GM13976 (cell line): ENCODE data around the gene DSCAML1.
A peak's percentile ranks its signal among the peaks of the same experiment; 100 is the strongest.

Experiments used
- DNase-seq: peaks from one replicate; pipeline ENCODE4 v3.0.0; 2012; ENCODE audit warnings: low spot score
- CTCF ChIP-seq: IDR thresholded peaks from 2 replicates; pipeline ENCODE4 v1.5.1; 2012; ENCODE audit warnings: borderline replicate concordance, mild to moderate bottlenecking; ENCODE audit not compliant: insufficient read depth; ENCODE audit errors: extremely low read depth, missing control alignments, control extremely low read depth
- in situ Hi-C: fragments of 300-500 bp; cut with MboI; formaldehyde crosslinking; loops from one replicate; pipeline ENCODE4 v1.12.0; 2022; ENCODE audit warnings: low sequenced_read_pairs, mixed read lengths, inconsistent platforms; ENCODE audit not compliant: unreplicated experiment

The DSCAML1 gene

DNA sequence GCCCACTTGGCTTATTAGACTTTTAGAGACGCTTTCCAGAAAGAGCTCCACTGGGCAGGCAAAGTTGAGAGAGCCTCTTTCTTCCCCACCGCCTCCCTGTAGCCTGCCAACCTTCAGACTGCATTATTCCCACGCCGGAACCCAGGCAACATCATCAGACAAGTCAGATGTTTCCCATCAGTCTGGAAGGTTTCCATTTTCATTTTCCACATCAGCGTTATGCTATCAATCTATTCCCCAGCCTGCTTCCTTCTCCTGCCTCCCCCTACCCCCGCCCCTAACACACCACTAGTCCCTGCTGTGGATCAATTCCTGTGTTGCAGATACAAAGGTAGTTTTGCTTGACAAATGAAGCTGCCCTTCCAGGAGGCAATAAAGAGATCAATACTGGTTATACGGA lies 184.8 kb downstream of the DSCAML1 start:
- no peak for DNase-seq
- in situ Hi-C loops = no loop called here
- no peak for TF ChIP-seq CTCF

DNA sequence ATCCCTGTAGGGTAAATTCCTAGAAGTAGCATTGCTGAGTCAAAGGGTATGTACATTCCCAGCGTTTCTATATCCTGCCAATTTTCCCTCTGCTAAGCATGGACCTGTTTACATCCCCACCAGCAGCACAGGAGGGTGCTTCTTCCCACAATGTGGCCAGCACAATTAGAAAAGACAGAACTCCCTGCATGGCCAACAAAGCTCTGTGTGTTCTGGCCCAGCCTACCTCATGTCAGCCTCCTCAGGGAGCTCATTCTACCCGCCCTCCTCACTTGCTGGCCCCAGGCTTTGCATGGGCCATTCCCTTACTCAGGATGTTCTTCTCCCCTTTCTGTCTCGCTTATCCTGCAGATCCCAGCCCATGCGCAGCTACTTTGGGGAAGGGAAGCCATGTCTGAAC lies 186.1 kb downstream of the DSCAML1 start:
- no peak for DNase-seq
- TF ChIP-seq CTCF = no peak

GRCh38 chr11:117610045-117610444 lies 187.0 kb downstream of the DSCAML1 start:
- peak; percentile 44 for DNase-seq
- TF ChIP-seq CTCF = no peak
- in situ Hi-C loops = no loop called here

More for the DNA sequence above, 186.1 kb downstream of the DSCAML1 start:
- in situ Hi-C loops = no loop called here

DNA sequence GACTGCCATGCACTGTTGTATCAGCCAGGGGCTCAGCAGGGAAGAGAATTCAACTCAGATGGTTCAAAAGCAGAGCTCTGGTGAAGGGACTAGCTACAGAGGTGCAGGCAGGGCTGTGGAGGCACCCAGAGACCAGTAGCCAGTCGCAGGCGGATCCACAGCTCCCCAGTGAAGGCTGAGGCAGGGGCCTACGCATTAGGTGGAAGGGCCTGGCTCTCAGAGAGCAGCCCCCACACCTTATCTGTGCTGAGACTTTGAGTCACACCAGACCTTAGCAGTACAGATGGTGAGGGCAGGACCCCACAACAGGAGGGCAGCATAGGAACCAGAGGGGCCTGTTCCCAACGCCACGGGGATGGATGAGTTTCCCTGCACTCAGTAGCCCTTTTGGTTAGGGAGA lies 189.6 kb downstream of the DSCAML1 start:
- in situ Hi-C loops = no loop called here
- TF ChIP-seq CTCF = no peak
- DNase-seq = no peak

GRCh38 chr11:117606790-117607189 lies 190.2 kb downstream of the DSCAML1 start:
- no peak for TF ChIP-seq CTCF
- in situ Hi-C loops = no loop called here
- peak; percentile 64 for DNase-seq

DNA sequence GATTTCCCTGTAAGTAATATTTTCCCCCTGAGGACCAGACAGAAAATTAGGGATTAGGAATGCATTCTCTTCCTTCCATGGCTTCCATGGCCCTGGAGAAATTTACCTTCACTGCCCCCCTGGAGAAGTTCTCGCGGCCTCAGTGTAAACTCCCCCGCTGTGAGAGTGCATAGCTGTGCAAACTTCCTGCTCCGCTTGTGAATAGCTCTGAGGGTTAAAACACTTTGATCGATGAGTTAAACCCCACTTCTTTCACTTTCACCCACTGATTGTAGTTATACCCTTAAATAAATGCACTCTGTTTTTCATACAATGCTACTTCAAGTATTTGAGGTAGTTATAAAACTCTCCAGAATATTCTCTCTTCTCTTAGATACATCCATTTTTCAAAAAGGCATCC lies 190.8 kb downstream of the DSCAML1 start:
- in situ Hi-C loops = no loop called here
- TF ChIP-seq CTCF = no peak
- DNase-seq = peak; percentile 78

DNA sequence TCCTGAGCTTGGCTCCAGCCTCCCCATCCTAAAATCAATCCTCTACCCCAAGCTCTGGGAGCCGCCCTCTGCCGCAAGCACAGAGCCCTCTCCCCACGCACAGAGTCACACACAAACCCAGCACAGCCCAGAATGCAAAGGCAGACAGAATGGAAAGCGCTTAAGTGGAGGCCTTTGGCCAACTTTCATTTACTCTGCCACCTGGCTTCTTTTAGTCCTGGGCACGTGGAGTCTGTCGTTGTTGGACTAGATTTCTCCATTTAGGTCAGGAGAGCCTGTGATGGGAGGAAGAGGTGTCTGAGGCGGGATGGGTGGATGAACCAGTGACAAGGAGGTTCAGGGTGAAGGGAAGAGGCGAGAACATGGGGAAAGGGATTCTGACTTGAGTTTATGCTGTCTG lies 191.7 kb downstream of the DSCAML1 start:
- DNase-seq = no peak
- in situ Hi-C loops = no loop called here
- no peak for TF ChIP-seq CTCF
